ENCODE results near the gene MTUS2.

Gene MTUS2

DNA sequence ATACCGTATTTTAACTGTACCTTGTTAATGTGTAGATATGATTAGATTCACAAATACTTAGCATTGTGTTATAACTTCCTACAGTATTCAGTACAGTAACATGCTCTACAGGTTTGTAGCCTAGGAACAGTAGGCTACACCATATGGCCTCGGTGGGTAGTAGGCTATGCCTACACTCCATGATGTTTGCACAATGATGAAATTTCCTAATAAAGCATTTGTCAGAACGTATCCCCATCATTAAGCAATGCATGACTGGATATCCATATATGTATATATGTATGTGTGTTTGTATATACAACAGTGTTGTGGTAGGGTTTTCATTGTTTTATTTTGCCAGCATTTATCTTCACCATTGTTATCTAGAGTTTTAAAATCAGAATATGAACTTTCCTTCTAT, 655.9 kb downstream of the MTUS2 start:
- H3K27ac ChIP-seq (ENCODE audit: insufficient read depth, low read length, poor library complexity, severe bottlenecking), result no peak overlapping the region
- H3K4me3 ChIP-seq (ENCODE audit: insufficient read depth, low read depth, low read length, poor library complexity, severe bottlenecking), result no peak overlapping the region
- H3K27me3 ChIP-seq (replicated peaks; ENCODE audit: control insufficient read depth, insufficient read depth, low read length, poor library complexity, severe bottlenecking), result no peaks in the 10 kb centered on the region
- no peaks in the 10 kb centered on the region for H3K4me1 ChIP-seq (ENCODE audit: control insufficient read depth, insufficient read depth, low read length, poor library complexity, severe bottlenecking)
- DNase-seq, result no peak
- H3K36me3 ChIP-seq (ENCODE audit: control insufficient read depth, insufficient read depth, low read length), result no peaks in the 10 kb centered on the region
- no peaks in the 10 kb centered on the region for H3K9me3 ChIP-seq (ENCODE audit: control insufficient read depth, low read length)

DNA sequence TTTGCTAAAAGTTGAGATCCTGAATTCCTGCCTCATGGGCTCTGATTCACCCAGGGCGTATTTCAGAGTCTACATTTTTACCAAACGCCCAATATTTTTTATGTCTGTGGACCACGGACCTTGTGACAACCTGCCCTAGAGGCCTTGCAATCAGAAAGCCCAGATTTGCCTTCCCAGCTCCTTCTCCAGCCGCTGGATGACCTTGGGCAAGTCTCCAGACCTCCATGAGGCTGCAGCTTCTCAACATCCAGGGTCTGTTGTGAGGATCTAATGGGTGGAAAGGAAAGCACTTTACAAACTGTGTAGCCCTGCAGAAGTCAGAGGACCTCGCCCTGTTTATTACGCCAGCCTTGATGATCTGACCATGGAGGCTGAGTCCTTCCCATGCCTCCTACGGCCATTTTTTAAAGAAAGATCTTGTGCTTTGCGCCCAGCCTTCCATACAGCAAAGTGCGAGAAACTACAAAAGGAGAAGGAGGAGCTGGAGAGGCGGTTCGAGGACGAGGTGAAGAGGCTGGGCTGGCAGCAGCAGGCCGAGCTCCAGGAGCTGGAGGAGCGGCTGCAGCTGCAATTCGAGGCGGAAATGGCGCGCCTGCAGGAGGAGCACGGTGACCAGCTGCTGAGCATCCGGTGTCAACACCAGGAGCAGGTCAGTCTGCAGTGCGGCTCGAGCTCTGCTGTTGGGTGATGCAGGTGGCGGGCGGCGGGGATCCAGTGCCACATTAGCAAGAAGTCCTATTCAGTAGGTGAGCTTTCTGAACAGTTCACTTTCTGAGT, 659.8 kb downstream of the MTUS2 start:
- Histone ChIP-seq H3K27me3 (replicated peaks; ENCODE audit: control insufficient read depth, insufficient read depth, low read length, poor library complexity, severe bottlenecking) (no peaks in the 10 kb centered on the region), H3K4me1 (ENCODE audit: control insufficient read depth, insufficient read depth, low read length, poor library complexity, severe bottlenecking) (no peaks in the 10 kb centered on the region), H3K36me3 (ENCODE audit: control insufficient read depth, insufficient read depth, low read length) (no peaks in the 10 kb centered on the region), H3K27ac (ENCODE audit: insufficient read depth, low read length, poor library complexity, severe bottlenecking) (no peak overlapping the region), H3K9me3 (ENCODE audit: control insufficient read depth, low read length) (no peaks in the 10 kb centered on the region), H3K4me3 (ENCODE audit: insufficient read depth, low read depth, low read length, poor library complexity, severe bottlenecking) (no peak overlapping the region)
- no peak for DNase-seq

DNA sequence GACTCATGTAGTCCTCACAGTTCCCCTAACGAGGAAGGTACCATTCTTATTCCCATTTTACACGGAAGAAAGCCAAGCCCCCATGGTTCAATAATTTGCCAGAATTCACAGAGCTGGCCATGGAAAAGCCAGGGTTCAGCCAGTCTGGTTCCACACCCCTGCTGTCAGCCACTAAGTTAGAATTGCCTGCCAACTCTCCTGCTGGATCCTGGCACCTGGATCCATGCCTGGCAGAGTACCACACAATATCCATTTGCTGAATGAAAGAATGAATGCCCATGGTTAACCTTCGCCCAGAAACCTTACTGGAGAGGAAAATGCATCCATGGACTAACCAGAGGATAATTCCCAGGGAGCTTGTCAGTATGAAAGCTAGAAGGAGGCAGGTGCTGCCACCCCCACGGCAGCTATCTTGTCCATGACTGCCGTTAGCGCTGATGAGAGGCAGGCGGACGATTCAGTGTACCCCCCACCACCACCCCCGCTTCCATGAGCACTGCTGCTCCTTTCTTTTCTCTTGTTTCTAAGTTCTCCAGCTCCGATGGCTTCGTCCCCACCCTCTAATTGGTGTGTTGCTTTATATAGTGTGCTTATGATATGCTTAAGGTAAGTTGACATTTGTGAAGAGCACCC, 660.9 kb downstream of the MTUS2 start:
- Histone ChIP-seq H3K9me3 (ENCODE audit: control insufficient read depth, low read length) (no peaks in the 10 kb centered on the region), H3K27ac (ENCODE audit: insufficient read depth, low read length, poor library complexity, severe bottlenecking) (no peak overlapping the region), H3K27me3 (replicated peaks; ENCODE audit: control insufficient read depth, insufficient read depth, low read length, poor library complexity, severe bottlenecking) (no peaks in the 10 kb centered on the region), H3K4me1 (ENCODE audit: control insufficient read depth, insufficient read depth, low read length, poor library complexity, severe bottlenecking) (no peaks in the 10 kb centered on the region), H3K4me3 (ENCODE audit: insufficient read depth, low read depth, low read length, poor library complexity, severe bottlenecking) (no peak overlapping the region), H3K36me3 (ENCODE audit: control insufficient read depth, insufficient read depth, low read length) (no peaks in the 10 kb centered on the region)
- no peak for DNase-seq

DNA sequence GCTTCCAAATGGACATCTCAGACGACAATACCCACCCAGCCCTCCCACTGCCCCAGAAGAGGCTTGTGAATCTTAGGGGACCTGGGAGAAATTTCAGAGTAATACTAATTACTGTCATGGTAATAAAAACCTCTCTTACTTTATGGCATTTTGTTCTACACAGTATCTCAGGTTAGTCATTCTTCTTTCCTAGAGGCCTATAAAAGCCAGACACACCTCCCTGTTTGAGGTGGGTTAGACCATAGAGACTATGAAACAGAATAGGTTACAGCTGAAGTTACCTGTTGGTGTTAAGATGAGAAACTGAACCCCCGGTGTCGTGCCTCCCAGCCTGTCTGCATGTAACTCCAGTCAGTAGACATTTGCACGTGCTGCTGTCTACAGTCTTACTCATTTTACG, 661.5 kb downstream of the MTUS2 start:
- H3K36me3 ChIP-seq (ENCODE audit: control insufficient read depth, insufficient read depth, low read length), result no peaks in the 10 kb centered on the region
- no peak for DNase-seq
- no peaks in the 10 kb centered on the region for H3K4me1 ChIP-seq (ENCODE audit: control insufficient read depth, insufficient read depth, low read length, poor library complexity, severe bottlenecking)
- no peaks in the 10 kb centered on the region for H3K27me3 ChIP-seq (replicated peaks; ENCODE audit: control insufficient read depth, insufficient read depth, low read length, poor library complexity, severe bottlenecking)
- no peaks in the 10 kb centered on the region for H3K9me3 ChIP-seq (ENCODE audit: control insufficient read depth, low read length)
- H3K4me3 ChIP-seq (ENCODE audit: insufficient read depth, low read depth, low read length, poor library complexity, severe bottlenecking), result no peak overlapping the region
- no peak overlapping the region for H3K27ac ChIP-seq (ENCODE audit: insufficient read depth, low read length, poor library complexity, severe bottlenecking)

DNA sequence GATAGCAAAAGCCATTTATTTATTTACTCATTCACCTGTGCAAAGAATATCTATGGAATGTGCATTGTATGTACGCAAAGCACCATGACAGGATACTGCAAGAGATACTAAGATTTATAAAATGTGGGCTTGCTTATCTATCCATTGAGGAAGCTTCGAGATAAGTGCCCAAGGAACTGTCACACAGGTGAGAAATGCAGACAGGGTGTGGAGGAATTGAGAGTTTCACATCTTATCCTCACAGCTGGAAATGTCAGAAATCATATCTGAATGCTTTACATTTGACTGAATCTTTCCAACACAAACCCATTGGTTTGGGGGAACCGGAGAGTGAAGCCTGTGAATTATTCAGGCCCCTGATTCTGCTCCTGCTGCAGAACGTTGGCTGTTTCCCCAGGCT, 662.4 kb downstream of the MTUS2 start:
- Histone ChIP-seq H3K27me3 (replicated peaks; ENCODE audit: control insufficient read depth, insufficient read depth, low read length, poor library complexity, severe bottlenecking) (no peaks in the 10 kb centered on the region), H3K4me1 (ENCODE audit: control insufficient read depth, insufficient read depth, low read length, poor library complexity, severe bottlenecking) (no peaks in the 10 kb centered on the region), H3K4me3 (ENCODE audit: insufficient read depth, low read depth, low read length, poor library complexity, severe bottlenecking) (no peak overlapping the region), H3K27ac (ENCODE audit: insufficient read depth, low read length, poor library complexity, severe bottlenecking) (no peak overlapping the region), H3K36me3 (ENCODE audit: control insufficient read depth, insufficient read depth, low read length) (no peaks in the 10 kb centered on the region), H3K9me3 (ENCODE audit: control insufficient read depth, low read length) (no peaks in the 10 kb centered on the region)
- DNase-seq, result no peak

DNA sequence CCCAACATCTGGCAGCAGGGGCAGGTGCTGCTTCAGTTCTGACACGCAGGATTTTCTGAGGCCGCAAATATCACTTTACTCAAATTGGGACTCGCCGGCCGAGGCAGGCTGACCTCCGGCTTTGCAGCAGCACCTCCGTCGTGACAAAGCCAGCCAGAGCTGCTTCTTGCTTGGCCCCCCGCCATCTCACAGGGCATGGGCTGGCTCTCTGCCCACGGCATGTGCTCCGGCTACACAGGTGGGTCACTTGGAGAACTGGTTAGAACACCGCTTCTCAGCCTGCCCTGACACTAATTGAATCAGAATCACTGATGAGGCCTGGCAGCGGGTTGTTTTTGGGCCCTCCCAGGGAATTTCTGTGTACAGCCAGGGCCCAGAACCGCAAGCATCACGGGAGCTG, 663.1 kb downstream of the MTUS2 start:
- DNase-seq, result no peak
- Histone ChIP-seq H3K27me3 (replicated peaks; ENCODE audit: control insufficient read depth, insufficient read depth, low read length, poor library complexity, severe bottlenecking) (no peaks in the 10 kb centered on the region), H3K36me3 (ENCODE audit: control insufficient read depth, insufficient read depth, low read length) (no peaks in the 10 kb centered on the region)

DNA sequence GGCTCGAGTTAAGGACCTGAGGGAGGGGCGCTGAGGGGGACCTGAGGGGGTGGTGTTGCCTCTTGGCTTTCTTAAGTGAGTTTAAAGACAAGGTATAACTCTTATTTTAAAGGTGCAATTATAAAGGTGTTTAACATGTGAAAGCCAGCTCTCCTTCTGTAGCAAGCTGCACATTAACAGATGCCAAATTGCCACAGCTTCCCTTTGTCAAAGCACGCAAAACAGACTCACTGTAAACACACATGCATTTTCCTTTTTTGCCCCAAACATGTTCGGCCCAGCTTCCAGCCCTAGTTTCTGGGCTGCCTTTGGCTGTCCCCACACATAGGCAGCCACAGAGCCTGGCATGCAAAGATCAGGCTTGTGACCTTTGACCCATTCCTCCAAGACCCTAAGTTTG, 663.5 kb downstream of the MTUS2 start:
- no peak overlapping the region for H3K4me3 ChIP-seq (ENCODE audit: insufficient read depth, low read depth, low read length, poor library complexity, severe bottlenecking)
- no peaks in the 10 kb centered on the region for H3K27me3 ChIP-seq (replicated peaks; ENCODE audit: control insufficient read depth, insufficient read depth, low read length, poor library complexity, severe bottlenecking)
- DNase-seq, result no peak
- H3K27ac ChIP-seq (ENCODE audit: insufficient read depth, low read length, poor library complexity, severe bottlenecking), result no peak overlapping the region
- H3K4me1 ChIP-seq (ENCODE audit: control insufficient read depth, insufficient read depth, low read length, poor library complexity, severe bottlenecking), result no peaks in the 10 kb centered on the region
- H3K36me3 ChIP-seq (ENCODE audit: control insufficient read depth, insufficient read depth, low read length), result no peaks in the 10 kb centered on the region
- H3K9me3 ChIP-seq (ENCODE audit: control insufficient read depth, low read length), result no peaks in the 10 kb centered on the region

More for the DNA sequence above, 663.1 kb downstream of the MTUS2 start:
- no peaks in the 10 kb centered on the region for H3K4me1 ChIP-seq (ENCODE audit: control insufficient read depth, insufficient read depth, low read length, poor library complexity, severe bottlenecking)
- H3K27ac ChIP-seq (ENCODE audit: insufficient read depth, low read length, poor library complexity, severe bottlenecking), result no peak overlapping the region
- H3K9me3 ChIP-seq (ENCODE audit: control insufficient read depth, low read length), result no peaks in the 10 kb centered on the region
- no peak overlapping the region for H3K4me3 ChIP-seq (ENCODE audit: insufficient read depth, low read depth, low read length, poor library complexity, severe bottlenecking)

DNA sequence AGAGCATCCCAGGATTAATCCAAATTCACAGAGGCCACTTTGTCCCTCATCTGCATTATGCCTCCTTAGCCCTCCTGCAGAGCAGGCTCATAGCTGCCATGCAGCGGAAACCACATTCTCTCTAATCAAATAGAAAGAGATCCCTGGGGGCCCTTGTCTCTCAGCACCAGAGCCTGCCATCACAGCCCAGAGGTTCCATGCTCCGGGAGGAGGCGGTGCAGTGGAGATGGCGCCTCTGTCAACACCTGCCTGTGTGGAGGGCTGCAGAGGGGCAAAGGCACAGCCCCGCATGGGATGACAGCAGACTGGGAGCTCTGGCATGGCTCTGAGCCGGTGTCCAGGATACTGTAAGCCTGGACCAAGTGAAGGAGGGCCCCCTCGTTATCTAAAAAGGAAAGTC, 664.1 kb downstream of the MTUS2 start:
- Histone ChIP-seq H3K9me3 (ENCODE audit: control insufficient read depth, low read length) (no peaks in the 10 kb centered on the region), H3K4me3 (ENCODE audit: insufficient read depth, low read depth, low read length, poor library complexity, severe bottlenecking) (no peak overlapping the region), H3K36me3 (ENCODE audit: control insufficient read depth, insufficient read depth, low read length) (no peaks in the 10 kb centered on the region), H3K27ac (ENCODE audit: insufficient read depth, low read length, poor library complexity, severe bottlenecking) (no peak overlapping the region), H3K4me1 (ENCODE audit: control insufficient read depth, insufficient read depth, low read length, poor library complexity, severe bottlenecking) (no peaks in the 10 kb centered on the region), H3K27me3 (replicated peaks; ENCODE audit: control insufficient read depth, insufficient read depth, low read length, poor library complexity, severe bottlenecking) (no peaks in the 10 kb centered on the region)
- no peak for DNase-seq

DNA sequence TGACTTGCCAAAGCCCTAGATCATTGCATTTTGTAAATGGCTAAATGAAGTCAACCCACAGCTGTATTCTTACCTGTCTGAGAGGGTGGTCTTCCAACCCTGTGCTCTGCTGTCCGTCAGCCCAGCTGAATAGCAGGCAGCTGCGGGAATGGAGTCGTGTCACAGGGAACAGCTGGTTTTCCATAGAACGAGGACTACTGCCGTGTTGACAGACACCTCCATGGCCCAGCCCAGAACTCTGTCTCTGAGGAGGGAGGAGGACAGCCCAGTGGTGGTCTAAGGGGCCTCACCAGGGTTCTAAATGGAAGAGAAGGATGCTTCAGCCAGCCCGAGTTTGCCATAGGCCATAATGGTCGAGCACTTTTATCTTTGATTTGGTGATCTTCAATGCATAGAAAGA, 664.7 kb downstream of the MTUS2 start:
- H3K4me1 ChIP-seq (ENCODE audit: control insufficient read depth, insufficient read depth, low read length, poor library complexity, severe bottlenecking), result no peaks in the 10 kb centered on the region
- no peak overlapping the region for H3K4me3 ChIP-seq (ENCODE audit: insufficient read depth, low read depth, low read length, poor library complexity, severe bottlenecking)
- no peaks in the 10 kb centered on the region for H3K36me3 ChIP-seq (ENCODE audit: control insufficient read depth, insufficient read depth, low read length)
- DNase-seq, result no peak
- no peaks in the 10 kb centered on the region for H3K9me3 ChIP-seq (ENCODE audit: control insufficient read depth, low read length)
- H3K27ac ChIP-seq (ENCODE audit: insufficient read depth, low read length, poor library complexity, severe bottlenecking), result no peak overlapping the region
- no peaks in the 10 kb centered on the region for H3K27me3 ChIP-seq (replicated peaks; ENCODE audit: control insufficient read depth, insufficient read depth, low read length, poor library complexity, severe bottlenecking)

DNA sequence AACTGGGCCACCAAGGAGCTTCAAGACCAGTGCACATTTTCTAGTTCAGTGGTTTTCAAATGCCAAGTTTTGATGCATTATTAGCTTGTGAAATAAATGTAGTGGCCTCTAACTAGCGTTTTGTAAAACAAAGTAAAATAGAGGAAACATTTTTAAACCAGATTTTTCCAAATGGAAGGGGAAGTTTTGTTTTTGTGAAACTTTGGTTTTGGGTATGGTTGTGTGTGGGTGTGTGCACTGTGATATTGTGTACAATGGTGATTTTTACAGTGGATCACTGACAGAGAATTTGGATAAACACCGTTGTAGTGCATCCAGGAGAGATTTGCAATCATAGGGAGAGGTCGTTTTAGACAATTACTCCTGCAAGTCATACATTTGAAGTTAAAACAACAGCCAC, 666.4 kb downstream of the MTUS2 start:
- Histone ChIP-seq H3K27me3 (replicated peaks; ENCODE audit: control insufficient read depth, insufficient read depth, low read length, poor library complexity, severe bottlenecking) (no peaks in the 10 kb centered on the region), H3K27ac (ENCODE audit: insufficient read depth, low read length, poor library complexity, severe bottlenecking) (no peak overlapping the region), H3K4me3 (ENCODE audit: insufficient read depth, low read depth, low read length, poor library complexity, severe bottlenecking) (no peak overlapping the region), H3K36me3 (ENCODE audit: control insufficient read depth, insufficient read depth, low read length) (no peaks in the 10 kb centered on the region), H3K9me3 (ENCODE audit: control insufficient read depth, low read length) (no peaks in the 10 kb centered on the region), H3K4me1 (ENCODE audit: control insufficient read depth, insufficient read depth, low read length, poor library complexity, severe bottlenecking) (no peaks in the 10 kb centered on the region)
- DNase-seq, result no peak
